Measurements from ENCODE around the gene KBTBD12.

Gene KBTBD12

GRCh38 chr3:127997961-127998360 is 82.9 kb downstream of the KBTBD12 start:
- no peak for DNase-seq (ENCODE audit: low read depth)
- H3K4me3 ChIP-seq (ENCODE audit: low read depth, low read length): no peak overlapping the region
- TF ChIP-seq MYC (IDR thresholded peaks at IDR 0.05; ENCODE audit: low read depth, low read length): no peak
- no peak for TF ChIP-seq CTCF (IDR thresholded peaks at IDR 0.05; ENCODE audit: low read depth, low read length)
- no peak for TF ChIP-seq POLR2A (IDR thresholded peaks at IDR 0.05; ENCODE audit: extremely low read depth, insufficient read length)
- TF ChIP-seq, protein P1, sequence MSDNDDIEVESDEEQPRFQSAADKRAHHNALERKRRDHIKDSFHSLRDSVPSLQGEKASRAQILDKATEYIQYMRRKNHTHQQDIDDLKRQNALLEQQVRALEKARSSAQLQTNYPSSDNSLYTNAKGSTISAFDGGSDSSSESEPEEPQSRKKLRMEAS (IDR thresholded peaks at IDR 0.05; ENCODE audit: low read depth, low read length): no peak

DNA sequence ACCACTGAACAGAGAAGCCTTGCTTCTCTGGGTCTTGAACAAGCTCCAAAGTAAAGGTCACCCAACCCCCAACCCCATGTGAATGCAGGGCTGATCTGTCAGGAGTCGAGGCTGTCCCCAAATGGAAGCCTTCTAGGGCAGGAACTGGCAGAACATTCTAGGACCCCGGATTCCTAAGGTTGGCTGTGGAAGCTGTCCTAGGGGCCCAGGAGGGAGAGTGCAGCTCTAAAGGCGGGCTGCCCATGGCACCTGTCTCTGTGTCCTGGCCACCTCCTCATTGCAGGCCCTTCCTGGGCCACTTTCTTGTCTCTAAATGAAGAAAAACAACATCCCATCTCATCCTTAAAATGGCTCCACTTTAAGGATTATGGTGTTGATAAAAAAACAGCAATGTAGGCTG is 83.6 kb downstream of the KBTBD12 start:
- no peak overlapping the region for H3K4me3 ChIP-seq (ENCODE audit: low read depth, low read length)
- DNase-seq (ENCODE audit: low read depth): no peak
- TF ChIP-seq CTCF (IDR thresholded peaks at IDR 0.05; ENCODE audit: low read depth, low read length) (no peak), POLR2A (IDR thresholded peaks at IDR 0.05; ENCODE audit: extremely low read depth, insufficient read length) (no peak), MYC (IDR thresholded peaks at IDR 0.05; ENCODE audit: low read depth, low read length) (no peak)
- TF ChIP-seq, protein P1 (IDR thresholded peaks at IDR 0.05; ENCODE audit: low read depth, low read length): no peak

- no peak for TF ChIP-seq CTCF (IDR thresholded peaks at IDR 0.05; ENCODE audit: low read depth, low read length)
- no peak for TF ChIP-seq POLR2A (IDR thresholded peaks at IDR 0.05; ENCODE audit: extremely low read depth, insufficient read length)
- TF ChIP-seq, protein P1 (IDR thresholded peaks at IDR 0.05; ENCODE audit: low read depth, low read length): no peak
- TF ChIP-seq MYC (IDR thresholded peaks at IDR 0.05; ENCODE audit: low read depth, low read length): no peak
- DNase-seq (ENCODE audit: low read depth): no peak
- no peak overlapping the region for H3K4me3 ChIP-seq (ENCODE audit: low read depth, low read length)
Observed at GRCh38 chr3:127999509-128000106, 84.6 kb downstream of the KBTBD12 start.

GRCh38 chr3:128001576-128001975 is 86.5 kb downstream of the KBTBD12 start:
- DNase-seq (ENCODE audit: low read depth): no peak
- no peak overlapping the region for H3K4me3 ChIP-seq (ENCODE audit: low read depth, low read length)
- TF ChIP-seq POLR2A (IDR thresholded peaks at IDR 0.05; ENCODE audit: extremely low read depth, insufficient read length) (no peak), CTCF (IDR thresholded peaks at IDR 0.05; ENCODE audit: low read depth, low read length) (no peak), MYC (IDR thresholded peaks at IDR 0.05; ENCODE audit: low read depth, low read length) (no peak)
- TF ChIP-seq, protein P1 (IDR thresholded peaks at IDR 0.05; ENCODE audit: low read depth, low read length): no peak

DNA sequence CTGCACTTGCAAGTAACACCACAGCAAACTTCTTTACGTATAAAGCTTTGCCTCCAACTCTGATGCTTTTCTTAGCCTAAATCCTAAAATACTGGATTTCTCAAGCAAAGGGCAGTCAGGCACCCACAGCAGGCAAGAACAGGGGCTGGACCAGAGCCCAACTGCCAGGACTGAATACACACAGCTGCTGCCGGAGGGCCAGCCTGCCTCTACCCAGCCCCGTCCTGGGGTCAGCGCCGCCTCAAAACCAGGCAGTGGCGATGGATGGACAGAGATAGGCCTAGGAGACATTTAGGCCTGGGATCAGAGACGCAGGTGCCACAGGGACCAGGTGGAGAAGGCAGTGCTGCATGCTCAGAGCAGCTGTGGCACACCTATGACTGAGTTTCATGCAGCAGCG is 89.6 kb downstream of the KBTBD12 start:
- no peak overlapping the region for H3K4me3 ChIP-seq (ENCODE audit: low read depth, low read length)
- no peak for DNase-seq (ENCODE audit: low read depth)
- TF ChIP-seq MYC (IDR thresholded peaks at IDR 0.05; ENCODE audit: low read depth, low read length): no peak
- TF ChIP-seq CTCF (IDR thresholded peaks at IDR 0.05; ENCODE audit: low read depth, low read length): no peak
- TF ChIP-seq POLR2A (IDR thresholded peaks at IDR 0.05; ENCODE audit: extremely low read depth, insufficient read length): no peak
- TF ChIP-seq, protein P1 (IDR thresholded peaks at IDR 0.05; ENCODE audit: low read depth, low read length): no peak

Measured in NB4 (cell line).